Stimulated activated CD8-positive, alpha-beta memory T cell treated with anti-CD3 and anti-CD28 coated beads, Interleukin-15, amount 100 ng/mL, for 4 hours (primary cell): ENCODE measurements around the gene HDHD5.

ENCODE experiments used
- DNase-seq, 2 donors: peaks; one replicate each; pipeline ENCODE4 v3.0.0-alpha.2; 2020; ENCODE audit warnings: low read depth in 2 of 2

HDHD5 gene

DNA sequence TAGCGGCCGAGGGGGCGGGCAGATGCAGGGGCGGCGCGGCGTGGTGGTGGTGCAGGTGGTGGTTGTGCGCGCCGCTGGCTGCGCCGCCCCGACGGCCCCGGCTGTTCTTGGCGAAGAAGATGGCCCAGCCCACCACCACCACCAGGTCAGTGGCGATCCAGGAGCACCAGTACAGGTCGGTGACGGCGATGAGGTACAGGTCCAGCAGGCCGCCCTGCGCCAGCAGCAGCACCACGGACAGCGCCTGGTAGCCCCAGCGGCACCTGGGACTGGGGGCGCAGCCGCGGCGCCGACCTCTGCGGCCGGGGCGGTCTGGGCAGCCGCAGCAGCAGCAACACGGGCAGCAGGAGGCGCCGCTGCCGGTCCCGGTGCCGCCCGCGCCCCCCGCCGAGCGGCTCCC lies 38.8 kb downstream of the HDHD5 start:
- no peak for DNase-seq

DNA sequence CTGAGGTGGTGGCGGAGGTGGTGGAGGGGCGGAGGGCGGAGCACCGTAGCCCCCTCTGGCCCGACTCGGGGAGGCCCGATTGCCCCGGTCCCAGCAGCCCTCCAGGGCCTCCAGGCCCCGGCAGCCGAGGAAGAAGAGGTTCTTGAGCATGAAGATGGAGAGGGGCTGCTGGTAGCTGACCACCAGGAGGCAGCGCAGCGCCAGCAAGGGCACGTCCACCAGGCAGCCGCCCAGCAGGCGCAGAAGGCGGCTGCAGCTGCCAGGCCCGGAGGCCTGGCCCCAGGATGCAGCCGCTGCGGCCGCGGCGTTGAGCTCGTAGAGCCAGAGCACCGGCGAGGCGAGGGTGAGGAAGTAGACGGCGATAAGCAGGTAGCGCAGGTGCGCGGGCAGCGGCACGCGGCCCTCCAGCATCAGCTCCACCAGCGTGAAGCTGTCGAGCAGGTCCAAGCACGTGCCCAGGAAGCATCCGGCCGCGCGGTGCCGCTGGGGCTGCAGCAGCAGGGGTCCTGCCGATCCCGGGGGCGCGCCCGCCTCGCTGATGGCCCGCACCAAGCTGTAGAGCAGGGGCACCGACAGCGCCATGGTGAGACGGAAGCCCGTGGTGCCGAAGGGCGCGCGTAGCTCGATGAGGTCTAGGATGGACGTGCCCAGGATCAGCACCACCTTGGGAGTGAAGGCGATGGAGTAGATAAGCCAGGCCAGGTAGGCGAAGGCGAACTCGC lies 39.4 kb downstream of the HDHD5 start:
- DNase-seq = no peak

DNA sequence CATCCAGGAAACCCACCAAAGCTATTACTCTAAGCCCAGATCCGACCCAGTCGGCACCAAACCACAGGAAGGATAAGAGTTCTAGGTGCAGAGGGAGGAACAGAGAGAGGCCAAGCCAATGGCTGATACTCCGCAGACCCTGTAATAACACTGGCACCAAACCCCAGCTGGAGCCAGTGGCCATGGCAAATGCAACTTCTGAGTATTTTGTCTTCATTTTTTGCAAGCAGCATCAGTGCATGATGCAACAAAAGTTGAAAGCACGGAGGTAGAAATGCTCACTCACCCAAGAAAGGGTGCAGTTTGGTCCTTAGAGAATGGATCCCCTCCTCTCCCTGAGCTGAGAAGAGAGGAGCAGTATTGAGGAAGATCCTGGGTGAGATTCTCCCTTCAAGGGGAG lies 40.7 kb downstream of the HDHD5 start:
- no peak for DNase-seq

DNA sequence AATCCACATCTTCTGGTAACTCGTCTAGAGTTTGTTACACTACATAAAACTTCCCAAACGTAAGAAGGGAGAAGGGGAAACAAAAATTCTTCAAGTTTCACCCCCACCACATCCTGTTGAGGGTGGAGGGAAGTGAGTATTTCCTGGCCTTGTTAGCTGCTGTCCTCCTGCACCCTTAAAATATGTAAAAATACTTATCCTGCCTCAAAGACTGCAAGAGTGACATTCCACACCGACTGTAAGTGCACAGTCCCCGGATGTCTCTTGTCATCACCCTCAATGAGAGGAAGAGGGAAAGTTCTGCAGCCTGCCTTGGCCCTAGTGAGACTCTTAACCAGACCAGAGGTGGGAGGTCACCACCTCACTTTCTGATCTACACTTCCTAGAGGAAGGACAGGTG lies 41.2 kb downstream of the HDHD5 start:
- no peak for DNase-seq

DNA sequence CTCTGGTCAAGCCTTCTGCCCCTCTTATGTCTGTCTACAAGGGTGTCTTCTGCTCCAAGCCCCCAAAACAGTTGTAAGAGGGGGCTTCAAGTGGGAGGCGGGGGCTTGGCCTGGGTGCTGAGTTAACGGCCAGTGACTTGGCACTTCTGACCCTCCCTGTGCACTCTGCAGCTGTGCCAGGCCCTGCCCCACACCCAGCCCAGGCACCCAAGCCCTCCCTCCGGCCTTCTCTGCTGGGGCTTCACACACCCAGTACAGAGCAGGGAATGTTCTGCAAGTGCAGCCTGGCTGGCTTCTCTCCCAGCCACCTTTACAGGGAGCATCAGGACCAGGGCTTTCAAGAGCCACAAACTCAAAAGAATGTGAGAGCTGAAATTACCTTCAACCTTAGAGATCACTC lies 41.7 kb downstream of the HDHD5 start:
- DNase-seq = no peak

DNA sequence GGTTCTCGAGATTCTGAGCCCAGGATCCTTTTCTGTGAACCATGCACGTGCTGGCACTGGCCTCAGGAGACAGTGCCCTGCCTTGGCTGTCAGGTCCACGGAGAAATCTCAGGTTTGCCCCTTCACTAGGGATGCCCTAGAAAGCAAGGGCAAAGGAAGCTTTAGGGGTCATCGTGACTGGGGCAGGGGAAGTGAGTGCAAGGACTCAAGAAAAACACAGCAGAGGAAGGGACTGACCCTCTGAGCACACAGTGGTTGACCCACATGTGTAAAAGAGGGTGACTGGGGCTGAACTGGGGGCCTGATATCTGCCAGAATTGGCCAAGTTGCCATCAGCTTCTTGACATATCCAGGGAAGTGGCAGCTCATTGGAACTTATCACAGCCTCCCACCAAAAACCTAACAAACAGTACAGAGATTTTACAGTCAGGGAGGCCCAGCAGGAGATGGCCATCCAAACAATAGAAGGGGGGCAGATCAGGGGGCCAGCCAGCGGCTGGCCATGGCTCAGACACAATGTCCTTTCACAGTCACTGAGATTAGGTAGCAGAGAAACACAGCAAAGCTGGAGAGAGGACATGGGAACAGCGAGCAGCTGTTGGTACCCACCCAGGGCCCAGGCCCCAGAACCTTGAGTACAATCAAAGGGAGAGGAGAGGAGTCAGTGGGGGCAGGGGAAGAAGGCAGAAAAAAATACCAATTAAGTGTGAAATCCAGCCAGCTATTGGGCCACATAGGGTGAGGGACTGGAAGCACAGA lies 42.3 kb downstream of the HDHD5 start:
- DNase-seq = no peak

DNA sequence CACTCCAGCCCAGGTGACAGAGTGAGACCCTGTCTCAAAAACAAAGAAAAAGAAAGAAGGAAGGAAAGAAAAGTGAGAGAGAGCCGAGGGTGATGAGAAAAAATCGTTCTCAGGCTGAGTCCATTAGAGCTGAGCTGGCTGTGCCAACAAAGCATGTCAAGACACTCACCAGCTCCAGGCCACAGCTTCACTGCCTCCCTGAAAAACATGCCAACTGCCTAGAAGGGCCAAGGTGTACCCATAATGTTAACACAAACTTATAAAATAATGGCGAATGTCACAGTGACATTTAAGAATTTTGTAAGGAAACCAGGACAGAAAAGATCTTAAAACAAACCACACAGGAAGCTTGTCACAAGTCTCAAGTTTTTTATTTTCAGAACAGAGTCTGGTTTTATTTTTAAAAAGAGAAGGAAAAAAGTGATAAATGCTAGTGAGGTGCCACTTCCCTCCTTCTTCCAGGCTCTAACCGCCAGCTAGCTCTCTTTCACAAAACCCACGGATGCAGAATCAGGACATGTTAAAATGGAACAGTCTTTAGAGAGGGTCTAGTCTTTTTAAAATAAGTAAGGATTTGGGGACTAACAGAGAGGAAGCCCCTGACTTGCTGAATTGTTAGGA lies 43.0 kb downstream of the HDHD5 start:
- DNase-seq = no peak

DNA sequence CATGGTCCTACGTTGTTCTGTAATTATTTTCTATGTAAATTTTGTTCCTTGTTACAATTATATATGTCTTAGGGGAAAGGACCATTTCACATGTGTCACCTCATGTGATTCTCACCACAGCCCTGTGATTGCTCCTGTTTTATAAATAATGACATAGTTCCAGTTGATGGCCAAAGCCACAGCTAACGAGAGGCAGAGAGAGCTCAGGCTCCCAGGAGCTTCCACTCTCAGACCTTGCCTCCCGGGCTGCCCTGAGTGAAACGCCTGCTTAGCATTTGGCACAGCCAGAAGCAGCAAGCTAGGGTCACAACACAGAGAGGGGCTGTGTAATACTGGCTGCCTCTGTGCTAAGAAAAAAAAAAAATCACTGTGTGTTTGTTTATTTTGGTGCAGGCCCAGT lies 43.8 kb downstream of the HDHD5 start:
- no peak for DNase-seq

DNA sequence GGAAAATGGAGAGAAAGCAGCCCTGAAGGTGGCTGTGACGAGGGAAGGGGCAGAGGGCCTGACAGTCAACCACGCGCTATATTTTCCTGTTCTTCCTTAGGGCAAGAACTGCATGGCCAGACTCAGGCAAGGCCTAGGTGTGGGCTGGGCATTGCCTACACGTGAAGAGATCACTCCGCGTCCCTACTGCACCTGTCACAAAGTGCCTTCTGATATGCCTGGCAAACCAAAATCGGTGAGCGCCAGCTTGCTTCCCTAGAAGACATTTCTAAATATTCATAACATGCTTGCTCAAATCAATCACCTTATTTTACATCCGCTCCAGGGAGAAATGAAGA lies 44.2 kb downstream of the HDHD5 start:
- DNase-seq = no peak

DNA sequence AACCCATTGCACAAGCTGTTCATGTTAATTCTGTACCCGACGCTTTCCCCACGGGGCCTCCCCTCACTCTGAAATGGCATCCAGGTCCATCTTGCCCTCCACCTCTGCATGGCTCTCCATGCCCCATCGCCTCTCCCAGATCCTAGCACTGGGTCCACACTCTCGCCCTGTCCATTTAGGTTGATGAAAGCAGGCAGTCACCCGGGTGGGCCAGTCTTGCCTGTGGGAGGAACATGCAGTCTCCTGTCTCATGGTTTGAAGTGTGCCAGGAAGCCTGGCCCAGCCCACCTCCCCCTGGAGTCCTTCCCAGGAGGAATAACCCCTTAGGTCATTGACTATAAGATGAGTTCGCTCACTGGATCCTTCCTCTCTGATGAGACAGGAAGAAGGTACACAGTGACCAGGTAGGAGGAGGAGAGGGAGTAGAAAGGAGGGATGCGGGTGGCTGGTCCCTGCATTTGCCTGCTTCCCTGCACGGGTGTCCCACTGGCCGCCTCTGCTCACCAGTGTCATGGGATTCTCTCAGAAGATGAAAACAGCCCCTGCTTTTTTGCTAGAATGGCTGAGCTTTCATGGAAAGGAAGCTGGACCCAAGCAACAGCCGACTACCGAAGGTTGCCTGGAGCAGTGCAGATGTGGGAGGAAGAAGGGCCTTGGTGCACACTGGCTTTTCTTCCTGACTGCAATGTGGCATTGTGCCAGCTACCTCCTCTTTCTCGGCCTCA lies 44.7 kb downstream of the HDHD5 start:
- no peak for DNase-seq

DNA sequence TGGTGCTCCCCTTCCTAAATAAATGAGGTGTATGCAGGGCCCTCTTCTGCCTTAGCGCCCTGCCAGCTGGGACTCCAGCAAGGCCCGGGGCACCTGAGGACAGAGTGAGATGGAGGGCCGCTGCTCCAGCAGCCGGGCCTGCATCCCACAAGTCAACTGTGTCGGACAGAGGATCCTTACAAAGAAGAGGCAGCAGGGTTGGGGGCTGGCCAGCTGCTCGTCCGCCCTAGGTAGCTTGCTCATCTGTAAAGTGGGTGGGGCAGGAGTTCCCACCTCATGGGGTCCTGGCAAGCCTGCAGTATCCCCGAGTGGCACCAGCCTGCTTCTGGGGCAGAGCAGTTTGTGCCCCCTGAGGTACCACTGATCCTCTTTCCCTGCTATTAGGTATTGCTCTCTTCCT lies 45.5 kb downstream of the HDHD5 start:
- DNase-seq = no peak

DNA sequence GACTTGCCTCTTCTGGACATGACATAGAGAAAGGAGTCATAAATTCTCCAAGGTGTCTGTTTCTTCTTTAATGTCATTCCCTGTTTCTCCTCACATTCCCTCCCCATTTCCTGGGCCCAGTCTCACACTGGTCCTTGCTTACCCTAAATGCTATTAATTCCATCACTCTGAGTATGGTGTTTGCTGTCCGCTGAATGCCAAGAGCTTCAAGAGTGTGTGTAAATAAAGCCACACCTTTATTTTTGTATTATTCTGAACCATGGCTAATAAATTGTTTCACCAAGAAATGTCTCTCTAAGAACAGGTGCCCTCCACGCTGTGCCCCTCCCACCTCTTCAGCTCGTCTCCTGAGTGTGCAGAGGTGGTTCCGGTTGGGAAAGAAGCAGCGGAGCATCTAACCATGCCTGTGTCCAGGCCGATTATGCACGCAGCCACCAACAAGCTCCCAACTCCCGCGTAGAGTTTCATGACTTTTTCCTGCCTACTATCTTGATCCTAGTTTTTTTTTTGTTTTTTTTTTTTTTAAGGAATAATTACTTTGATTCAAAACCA lies 46.5 kb downstream of the HDHD5 start:
- no peak for DNase-seq

DNA sequence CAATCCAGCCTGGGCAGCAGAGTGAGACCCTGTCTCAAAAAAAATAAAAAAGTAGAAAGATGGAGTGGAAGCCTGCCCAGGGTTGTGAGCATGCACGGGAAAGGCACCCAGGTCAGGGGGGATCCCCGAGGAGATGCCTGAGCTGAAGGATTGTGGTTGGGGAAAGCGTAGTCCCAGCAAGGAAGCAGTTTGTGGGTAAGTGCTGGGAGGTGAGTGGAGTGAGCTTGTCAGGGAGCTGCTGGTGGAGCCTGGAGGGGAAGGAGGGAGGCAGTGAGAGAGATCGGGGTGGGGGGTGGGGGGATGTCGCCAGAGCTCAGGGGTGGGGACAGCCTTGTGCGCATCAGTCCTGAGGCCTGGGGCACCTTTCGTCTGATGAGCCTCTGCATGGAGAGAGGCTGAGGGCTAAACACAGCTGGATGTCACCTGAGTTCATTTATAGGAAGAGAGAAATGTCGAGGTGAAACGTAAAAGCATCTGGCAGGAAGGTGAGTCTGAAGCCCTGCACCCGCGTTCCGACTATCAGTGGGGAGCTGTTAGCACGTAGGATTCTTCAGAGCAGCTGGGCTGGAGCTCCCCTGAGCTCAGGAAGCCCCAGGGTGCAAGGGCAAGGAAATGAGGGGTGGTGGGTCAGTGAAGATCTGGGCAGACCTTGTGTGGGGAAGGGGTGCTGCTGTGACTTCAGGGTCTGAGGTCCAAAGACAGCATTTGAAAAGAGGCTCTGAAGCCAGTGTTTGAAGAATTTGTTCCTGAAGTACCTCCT lies 48.1 kb downstream of the HDHD5 start:
- DNase-seq = no peak

DNA sequence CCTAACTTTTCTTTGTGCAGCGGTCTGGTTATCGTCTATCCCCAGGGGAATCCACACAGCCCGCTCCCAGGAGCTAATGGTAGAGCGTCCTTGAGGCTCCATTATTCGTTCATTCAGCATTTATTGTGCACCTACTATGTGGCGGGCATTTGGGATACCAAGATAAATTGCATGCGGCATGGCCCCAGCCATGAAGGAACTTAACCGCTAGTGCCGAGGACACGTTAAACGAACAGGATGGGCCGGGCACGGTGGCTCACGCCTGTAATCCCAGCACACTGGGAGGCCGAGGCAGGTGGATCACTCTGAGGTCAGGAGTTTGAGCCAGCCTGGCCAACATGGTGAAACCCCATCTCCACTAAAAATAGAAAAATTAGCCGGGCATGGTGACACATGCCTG lies 49.1 kb downstream of the HDHD5 start:
- DNase-seq = no peak

DNA sequence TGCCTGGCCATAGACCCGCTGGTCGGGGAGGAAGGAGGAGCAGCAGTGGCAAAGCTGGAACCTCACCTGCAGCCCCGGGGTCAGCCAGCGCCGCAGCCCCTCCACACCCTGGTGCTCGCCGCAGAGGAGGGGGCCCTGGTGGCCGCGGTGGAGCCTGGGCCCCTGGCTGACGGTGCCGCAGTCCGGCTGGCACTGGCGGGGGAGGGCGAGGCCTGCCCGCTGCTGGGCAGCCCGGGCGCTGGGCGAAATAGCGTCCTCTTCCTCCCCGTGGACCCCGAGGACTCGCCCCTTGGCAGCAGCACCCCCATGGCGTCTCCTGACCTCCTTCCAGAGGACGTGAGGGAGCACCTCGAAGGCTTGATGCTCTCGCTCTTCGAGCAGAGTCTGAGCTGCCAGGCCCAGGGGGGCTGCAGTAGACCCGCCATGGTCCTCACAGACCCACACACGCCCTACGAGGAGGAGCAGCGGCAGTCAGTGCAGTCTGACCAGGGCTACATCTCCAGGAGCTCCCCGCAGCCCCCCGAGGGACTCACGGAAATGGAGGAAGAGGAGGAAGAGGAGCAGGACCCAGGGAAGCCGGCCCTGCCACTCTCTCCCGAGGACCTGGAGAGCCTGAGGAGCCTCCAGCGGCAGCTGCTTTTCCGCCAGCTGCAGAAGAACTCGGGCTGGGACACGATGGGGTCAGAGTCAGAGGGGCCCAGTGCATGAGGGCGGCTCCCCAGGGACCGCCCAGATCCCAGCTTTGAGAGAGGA lies 49.8 kb downstream of the HDHD5 start:
- no peak for DNase-seq

DNA sequence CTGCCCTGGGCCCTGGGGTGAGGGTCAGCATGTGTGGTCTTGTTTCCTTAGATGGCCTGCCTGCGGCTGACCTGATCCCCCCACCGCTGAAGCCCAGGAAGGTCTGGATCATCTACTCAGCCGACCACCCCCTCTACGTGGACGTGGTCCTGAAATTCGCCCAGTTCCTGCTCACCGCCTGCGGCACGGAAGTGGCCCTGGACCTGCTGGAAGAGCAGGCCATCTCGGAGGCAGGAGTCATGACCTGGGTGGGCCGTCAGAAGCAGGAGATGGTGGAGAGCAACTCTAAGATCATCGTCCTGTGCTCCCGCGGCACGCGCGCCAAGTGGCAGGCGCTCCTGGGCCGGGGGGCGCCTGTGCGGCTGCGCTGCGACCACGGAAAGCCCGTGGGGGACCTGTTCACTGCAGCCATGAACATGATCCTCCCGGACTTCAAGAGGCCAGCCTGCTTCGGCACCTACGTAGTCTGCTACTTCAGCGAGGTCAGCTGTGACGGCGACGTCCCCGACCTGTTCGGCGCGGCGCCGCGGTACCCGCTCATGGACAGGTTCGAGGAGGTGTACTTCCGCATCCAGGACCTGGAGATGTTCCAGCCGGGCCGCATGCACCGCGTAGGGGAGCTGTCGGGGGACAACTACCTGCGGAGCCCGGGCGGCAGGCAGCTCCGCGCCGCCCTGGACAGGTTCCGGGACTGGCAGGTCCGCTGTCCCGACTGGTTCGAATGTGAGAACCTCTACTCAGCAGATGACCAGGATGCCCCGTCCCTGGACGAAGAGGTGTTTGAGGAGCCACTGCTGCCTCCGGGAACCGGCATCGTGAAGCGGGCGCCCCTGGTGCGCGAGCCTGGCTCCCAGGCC lies 50.6 kb downstream of the HDHD5 start:
- DNase-seq = no peak

DNA sequence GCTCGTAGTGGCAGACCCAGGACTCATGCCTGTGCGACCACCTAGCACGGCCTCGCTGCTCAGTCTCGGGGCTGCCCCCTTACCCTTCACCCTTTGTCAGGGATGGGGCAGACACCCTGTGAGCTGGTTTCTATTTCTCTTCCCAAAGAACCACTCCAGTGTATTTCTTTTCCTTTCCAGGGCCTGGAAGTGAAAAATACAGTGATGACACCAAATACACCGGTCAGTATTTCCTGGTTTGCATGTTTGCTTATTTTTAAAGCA lies 51.6 kb downstream of the HDHD5 start:
- no peak for DNase-seq

DNA sequence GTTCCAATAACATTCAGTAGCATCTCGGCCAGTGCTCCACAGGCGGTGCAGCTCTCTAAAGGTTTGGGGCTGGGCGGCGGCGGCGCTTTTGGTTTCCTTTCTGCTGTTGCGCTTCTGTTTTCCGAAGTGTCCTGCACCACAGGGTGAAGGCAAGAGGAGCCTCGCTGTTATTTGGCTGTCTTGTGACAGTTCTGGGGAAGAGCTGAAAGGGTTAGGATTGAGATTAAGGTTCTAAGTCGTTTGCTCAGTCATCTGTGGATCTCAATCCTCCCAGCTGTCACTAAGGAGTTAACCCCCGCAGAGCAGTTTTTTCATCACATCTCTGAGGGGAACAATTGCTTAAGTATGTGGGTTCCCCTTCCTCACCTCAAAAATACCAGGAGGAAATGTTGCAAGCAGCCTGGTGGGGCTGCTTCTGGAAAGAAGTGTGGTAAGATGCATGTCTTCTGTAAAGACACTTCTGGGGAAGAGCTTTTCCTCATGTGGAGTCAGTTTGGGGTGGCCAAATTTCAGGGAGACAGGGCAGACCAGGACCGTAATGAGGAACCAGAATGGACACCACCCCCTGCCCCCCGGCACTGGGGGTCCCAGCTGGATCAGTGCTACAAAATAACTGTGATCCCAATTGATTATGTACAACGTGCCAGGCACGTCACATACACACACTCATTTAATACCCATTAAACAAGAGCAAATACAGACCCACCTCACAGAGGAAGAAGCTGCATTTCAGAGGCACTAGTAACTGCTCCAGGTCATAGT lies 52.1 kb downstream of the HDHD5 start:
- DNase-seq = no peak

DNA sequence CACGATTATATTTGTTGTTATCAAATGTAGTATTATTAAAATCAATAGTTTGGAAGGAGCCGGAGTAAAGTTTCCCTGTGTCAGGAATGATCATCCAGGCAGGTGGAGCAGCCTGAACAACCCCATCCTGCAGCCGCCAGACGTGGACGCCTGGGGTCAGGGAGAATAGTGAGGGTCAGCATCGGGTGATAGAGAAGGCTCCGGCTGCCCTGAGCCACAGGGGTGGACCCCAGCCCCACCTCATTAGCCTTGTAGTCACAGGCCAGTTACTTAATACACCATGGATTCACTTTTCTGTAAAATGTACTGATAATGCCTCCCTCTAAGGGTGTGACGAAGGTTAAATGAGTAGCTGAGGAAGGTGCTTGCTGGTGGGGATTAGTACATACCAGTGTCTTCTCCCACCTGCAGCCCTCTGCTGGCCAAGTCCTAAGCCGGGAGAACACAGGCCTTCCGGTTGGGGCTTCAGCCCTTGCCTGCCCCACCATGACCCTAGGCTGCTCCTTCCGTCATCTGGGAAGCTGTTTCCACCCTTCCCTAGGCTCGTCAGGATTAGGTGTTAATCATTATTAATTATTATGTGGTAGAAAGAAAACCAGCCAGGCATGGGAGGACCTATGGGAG lies 52.8 kb downstream of the HDHD5 start:
- no peak for DNase-seq
